ENCODE results near the gene XYLT2. TPM values are rescaled to one million over a fixed set of nuclear protein-coding genes. Genes with fewer than 3 reads are reported as not detected.

XYLT2 gene
- total and polyA plus RNA-seq, 2 of the 13 experiments (the other 11 are each of a cell fraction or from before 2014, with no cell fraction given), result 17.0 to 22.1 TPM

DNA sequence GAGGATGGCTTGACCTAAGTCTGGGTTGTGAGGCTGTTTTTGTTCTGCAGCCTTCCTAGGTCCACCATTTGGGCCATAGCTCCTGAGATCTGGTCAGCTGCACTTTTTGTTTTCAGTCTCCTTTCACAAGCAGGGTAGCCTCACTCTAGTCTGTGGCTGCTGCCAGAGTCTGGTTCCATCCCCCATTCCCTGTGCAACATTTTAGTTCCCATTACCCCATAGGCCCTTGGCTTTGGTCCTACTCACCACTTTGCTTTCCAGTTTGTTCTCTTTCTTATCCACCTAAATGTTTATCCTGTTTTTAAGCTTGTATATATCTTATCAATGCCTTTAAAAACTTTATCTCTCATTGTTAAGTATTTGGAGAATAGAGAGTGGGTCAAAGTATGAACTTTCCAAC lies 6.5 kb upstream of the XYLT2 start (continued):
- TF ChIP-seq HOXA9 (CRISPR knock-in tag; IDR thresholded peaks at IDR 0.05; ENCODE audit: borderline replicate concordance) (no peak), HNRNPH1 (optimal IDR thresholded peaks at IDR 0.05; ENCODE audit: low read depth, low read length) (no peak), SP1 (IDR thresholded peaks at IDR 0.05) (no peak), SP1 (CRISPR knock-in tag; IDR thresholded peaks at IDR 0.05) (no peak), ZNF563 (CRISPR knock-in tag; IDR thresholded peaks at IDR 0.05) (no peak), FOXA1 (IDR thresholded peaks at IDR 0.05) (no peak), FOXA1 (CRISPR knock-in tag; IDR thresholded peaks at IDR 0.05) (no peak), ZNF746 (CRISPR knock-in tag; IDR thresholded peaks at IDR 0.05) (no peak), ZSCAN25 (CRISPR knock-in tag; IDR thresholded peaks at IDR 0.05) (no peak), KMT2A (CRISPR knock-in tag; IDR thresholded peaks at IDR 0.05) (no peak)
- TF ChIP-seq, protein P1, sequence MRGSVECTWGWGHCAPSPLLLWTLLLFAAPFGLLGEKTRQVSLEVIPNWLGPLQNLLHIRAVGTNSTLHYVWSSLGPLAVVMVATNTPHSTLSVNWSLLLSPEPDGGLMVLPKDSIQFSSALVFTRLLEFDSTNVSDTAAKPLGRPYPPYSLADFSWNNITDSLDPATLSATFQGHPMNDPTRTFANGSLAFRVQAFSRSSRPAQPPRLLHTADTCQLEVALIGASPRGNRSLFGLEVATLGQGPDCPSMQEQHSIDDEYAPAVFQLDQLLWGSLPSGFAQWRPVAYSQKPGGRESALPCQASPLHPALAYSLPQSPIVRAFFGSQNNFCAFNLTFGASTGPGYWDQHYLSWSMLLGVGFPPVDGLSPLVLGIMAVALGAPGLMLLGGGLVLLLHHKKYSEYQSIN (CRISPR knock-in tag; IDR thresholded peaks at IDR 0.05; ENCODE audit: borderline replicate concordance), result no peak

DNA sequence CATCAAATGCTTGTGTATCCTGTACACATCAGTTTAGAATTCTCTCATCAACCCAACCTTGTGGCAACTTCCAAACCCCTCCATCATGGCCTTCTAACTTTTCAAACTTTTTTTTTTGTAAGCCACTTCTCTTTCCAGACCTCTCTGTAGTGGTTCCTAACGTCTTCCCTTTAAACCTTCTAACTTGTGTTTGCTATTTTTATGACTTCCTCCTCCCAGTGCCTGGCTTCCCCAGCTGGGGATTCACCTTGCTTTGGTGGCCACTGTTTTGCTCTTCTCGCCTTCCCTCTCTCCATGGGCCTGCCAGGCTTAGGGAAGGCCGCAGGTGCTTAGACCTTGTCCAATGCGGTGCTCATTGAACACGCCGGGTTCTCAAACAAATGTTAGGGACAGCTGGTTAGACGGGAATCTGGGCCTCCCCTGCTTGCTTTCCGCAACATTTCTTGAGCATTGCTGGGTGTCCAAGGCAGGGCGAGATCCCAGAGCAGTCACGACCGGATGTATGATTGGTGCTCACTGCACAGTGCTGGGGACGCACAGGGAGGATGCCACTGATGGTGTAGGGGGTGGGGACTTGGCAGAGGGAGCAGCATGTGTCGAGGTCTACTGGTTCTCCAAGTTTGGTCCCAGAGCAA lies 1.1 kb upstream of the XYLT2 start:
- H3K27me3 ChIP-seq (ENCODE audit: control insufficient read depth in 1 of 2, insufficient read depth in 2 of 2, low read length in 2 of 2), result peaks cover 4 to 18% of the 10 kb centered on the region in 2 experiments; a peak in 4 of 5 replicates
- peaks cover 28% of the 10 kb centered on the region for H3K4me1 ChIP-seq (ENCODE audit: insufficient read depth, low read length)
- peak overlapping the region in 2 of 3 experiments; percentile 74 to 93; a peak in 2 of 6 replicates for H3K4me3 ChIP-seq (replicated peaks in 1 of 3; ENCODE audit: insufficient read depth in 1 of 3, low read depth in 2 of 3, low read length in 3 of 3)
- intact Hi-C loops (cut with micrococcal nuclease; ENCODE audit: unreplicated experiment), result no loop called here
- no peak overlapping the region for H3K9ac ChIP-seq (ENCODE audit: insufficient read depth, low read depth, low read length)
- H4K20me1 ChIP-seq (ENCODE audit: insufficient read depth, low read length), result no peaks in the 10 kb centered on the region
- in situ Hi-C loops (cut with HindIII; ENCODE audit: extremely low pct_ligation_motif_present, low pct_unique_long_range_greater_than_20kb), result no loop called here
- DNase-seq (ENCODE audit: low spot score) (no peak), ATAC-seq (peak; percentile 15), FAIRE-seq (no peak)
- H3K36me3 ChIP-seq (replicated peaks in 1 of 2; ENCODE audit: control insufficient read depth in 1 of 2, insufficient read depth in 2 of 2, low read length in 2 of 2), result no peaks in the 10 kb centered on the region
- H3K27ac ChIP-seq (ENCODE audit: extremely low read length, insufficient read depth, low read length), result no peak overlapping the region
- peak overlapping the region; percentile 100 for H3K4me2 ChIP-seq (ENCODE audit: low read depth, low read length)
- peaks cover 12% of the 10 kb centered on the region for H3K79me2 ChIP-seq (ENCODE audit: insufficient read depth, low read length)
- CTCF ChIA-PET (ENCODE audit: low intra/inter-chr PET ratio, low total read pairs), result no interaction called here
- WGBS (ENCODE audit: low lambda C conversion rate), result 47% methylated on average over 13 of the region's 13 CpGs
- H2AFZ ChIP-seq (ENCODE audit: low read length), result no peak overlapping the region
- H3K9me3 ChIP-seq (ENCODE audit: low read length), result no peaks in the 10 kb centered on the region
- POLR2A ChIA-PET, result no interaction called here
- BruUV-seq (replicated peaks), result no TSS peak
- TF ChIP-seq, protein P2, sequence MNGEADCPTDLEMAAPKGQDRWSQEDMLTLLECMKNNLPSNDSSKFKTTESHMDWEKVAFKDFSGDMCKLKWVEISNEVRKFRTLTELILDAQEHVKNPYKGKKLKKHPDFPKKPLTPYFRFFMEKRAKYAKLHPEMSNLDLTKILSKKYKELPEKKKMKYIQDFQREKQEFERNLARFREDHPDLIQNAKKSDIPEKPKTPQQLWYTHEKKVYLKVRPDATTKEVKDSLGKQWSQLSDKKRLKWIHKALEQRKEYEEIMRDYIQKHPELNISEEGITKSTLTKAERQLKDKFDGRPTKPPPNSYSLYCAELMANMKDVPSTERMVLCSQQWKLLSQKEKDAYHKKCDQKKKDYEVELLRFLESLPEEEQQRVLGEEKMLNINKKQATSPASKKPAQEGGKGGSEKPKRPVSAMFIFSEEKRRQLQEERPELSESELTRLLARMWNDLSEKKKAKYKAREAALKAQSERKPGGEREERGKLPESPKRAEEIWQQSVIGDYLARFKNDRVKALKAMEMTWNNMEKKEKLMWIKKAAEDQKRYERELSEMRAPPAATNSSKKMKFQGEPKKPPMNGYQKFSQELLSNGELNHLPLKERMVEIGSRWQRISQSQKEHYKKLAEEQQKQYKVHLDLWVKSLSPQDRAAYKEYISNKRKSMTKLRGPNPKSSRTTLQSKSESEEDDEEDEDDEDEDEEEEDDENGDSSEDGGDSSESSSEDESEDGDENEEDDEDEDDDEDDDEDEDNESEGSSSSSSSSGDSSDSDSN (CRISPR knock-in tag; IDR thresholded peaks at IDR 0.05), result 0 out of 2 replicates have a peak, but pooled peaks have one; percentile 42
- TF ChIP-seq, protein P3, sequence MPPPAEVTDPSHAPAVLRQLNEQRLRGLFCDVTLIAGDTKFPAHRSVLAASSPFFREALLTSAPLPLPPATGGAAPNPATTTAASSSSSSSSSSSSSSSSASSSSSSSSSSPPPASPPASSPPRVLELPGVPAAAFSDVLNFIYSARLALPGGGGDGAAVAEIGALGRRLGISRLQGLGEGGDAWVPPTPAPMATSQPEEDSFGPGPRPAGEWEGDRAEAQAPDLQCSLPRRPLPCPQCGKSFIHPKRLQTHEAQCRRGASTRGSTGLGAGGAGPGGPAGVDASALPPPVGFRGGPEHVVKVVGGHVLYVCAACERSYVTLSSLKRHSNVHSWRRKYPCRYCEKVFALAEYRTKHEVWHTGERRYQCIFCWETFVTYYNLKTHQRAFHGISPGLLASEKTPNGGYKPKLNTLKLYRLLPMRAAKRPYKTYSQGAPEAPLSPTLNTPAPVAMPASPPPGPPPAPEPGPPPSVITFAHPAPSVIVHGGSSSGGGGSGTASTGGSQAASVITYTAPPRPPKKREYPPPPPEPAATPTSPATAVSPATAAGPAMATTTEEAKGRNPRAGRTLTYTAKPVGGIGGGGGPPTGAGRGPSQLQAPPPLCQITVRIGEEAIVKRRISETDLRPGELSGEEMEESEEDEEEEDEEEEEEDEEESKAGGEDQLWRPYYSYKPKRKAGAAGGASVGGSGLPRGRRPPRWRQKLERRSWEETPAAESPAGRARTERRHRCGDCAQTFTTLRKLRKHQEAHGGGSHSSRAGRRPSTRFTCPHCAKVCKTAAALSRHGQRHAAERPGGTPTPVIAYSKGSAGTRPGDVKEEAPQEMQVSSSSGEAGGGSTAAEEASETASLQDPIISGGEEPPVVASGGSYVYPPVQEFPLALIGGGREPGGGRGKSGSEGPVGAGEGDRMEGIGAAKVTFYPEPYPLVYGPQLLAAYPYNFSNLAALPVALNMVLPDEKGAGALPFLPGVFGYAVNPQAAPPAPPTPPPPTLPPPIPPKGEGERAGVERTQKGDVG (CRISPR knock-in tag; IDR thresholded peaks at IDR 0.05; ENCODE audit: borderline replicate concordance), result 0 out of 2 replicates have a peak, but pooled peaks have one; percentile 68
- no peak for TF ChIP-seq ZNF441 (CRISPR knock-in tag; IDR thresholded peaks at IDR 0.05; ENCODE audit: borderline replicate concordance)
- TF ChIP-seq ZNF629 (CRISPR knock-in tag; conservative IDR thresholded peaks at IDR 0.05), result no peak

Measured in HepG2 (cell line).